Activated CD4-positive, alpha-beta T cell treated with anti-CD3 and anti-CD28 coated beads, Interleukin-2, amount 10 ng/mL, durations not matched to agents 7 days and 5 days (primary cell): ENCODE results near the gene CSTPP1. TPM values are rescaled to one million over a fixed set of nuclear protein-coding genes. Genes with fewer than 3 reads are reported as not detected.

ENCODE experiments used
- CTCF ChIA-PET: fragments of 350-600 bp; sonication (Branson Sonifier 250); formaldehyde crosslinking; loops from one replicate; lab custom pipeline; 2021; ENCODE audit warnings: antibody characterized with exemption; lab: Charles Lee
- POLR2A ChIA-PET: fragments of 350-600 bp; sonication (Branson Sonifier 250); formaldehyde crosslinking; loops from one replicate; lab custom pipeline; 2021; ENCODE audit warnings: antibody characterized with exemption; lab: Charles Lee
- DNase-seq: peaks from one replicate; pipeline ENCODE4 v3.0.0-alpha.2; 2020
- H3K27ac Mint-ChIP-seq: one replicate; pipeline ENCODE4 v1.8.0; 2021; ENCODE audit warnings: mild to moderate bottlenecking, moderate library complexity, mixed read lengths
- H3K27me3 Mint-ChIP-seq: one replicate; pipeline ENCODE4 v1.8.0; 2021; ENCODE audit warnings: mixed read lengths
- H3K36me3 Mint-ChIP-seq: one replicate; pipeline ENCODE4 v1.8.0; 2021; ENCODE audit warnings: low read depth, mixed read lengths
- H3K4me1 Mint-ChIP-seq: one replicate; pipeline ENCODE4 v1.8.0; 2021; ENCODE audit warnings: mixed read lengths
- H3K4me3 Mint-ChIP-seq: one replicate; pipeline ENCODE4 v1.8.0; 2021; ENCODE audit warnings: mild to moderate bottlenecking, moderate library complexity, mixed read lengths
- H3K9me3 Mint-ChIP-seq: one replicate; pipeline ENCODE4 v1.8.0; 2021; ENCODE audit warnings: mixed read lengths
- total RNA-seq, 2 experiments: library from RNA; stranded (reverse); gene quantifications; one replicate each; pipeline ENCODE4 v1.2.3, GENCODE V29; 2021

CSTPP1 gene
- total RNA-seq, 2 experiments from 2014 or later: 18.2 to 18.9 TPM

DNA sequence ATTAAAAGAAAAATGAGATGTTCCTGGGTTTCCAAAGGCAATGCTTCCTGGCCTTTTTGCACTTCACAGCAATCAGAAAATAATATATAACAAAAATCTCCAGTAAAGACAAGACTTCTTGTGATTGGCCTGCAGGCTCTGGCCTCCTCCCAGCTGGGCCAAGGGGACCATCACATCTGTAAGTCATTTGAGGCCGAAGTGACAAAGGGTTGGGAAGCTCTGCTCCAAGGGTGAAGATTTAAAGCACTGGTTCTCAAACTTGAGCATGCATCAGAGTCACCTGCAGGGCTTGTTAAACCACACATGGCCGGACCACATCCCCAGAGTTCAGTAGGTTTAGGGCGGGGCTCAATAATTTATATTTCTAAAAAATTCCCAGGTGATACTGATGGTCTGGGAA lies 208.0 kb downstream of the CSTPP1 start:
- ChIA-PET POLR2A (no interaction called here), CTCF (interaction anchor here (0.7 to 1.5 kb wide), 2 partner anchors 9 to 18 kb away, joined by 3 read pairs; no protein-coding TSS in a partner anchor)
- DNase-seq: no peak
- Mint-ChIP-seq H3K36me3 (no peaks in the 10 kb centered on the region), H3K27ac (no peak overlapping the region), H3K4me3 (no peak overlapping the region), H3K4me1 (peaks cover 1% of the 10 kb centered on the region), H3K9me3 (no peaks in the 10 kb centered on the region), H3K27me3 (no peaks in the 10 kb centered on the region)

DNA sequence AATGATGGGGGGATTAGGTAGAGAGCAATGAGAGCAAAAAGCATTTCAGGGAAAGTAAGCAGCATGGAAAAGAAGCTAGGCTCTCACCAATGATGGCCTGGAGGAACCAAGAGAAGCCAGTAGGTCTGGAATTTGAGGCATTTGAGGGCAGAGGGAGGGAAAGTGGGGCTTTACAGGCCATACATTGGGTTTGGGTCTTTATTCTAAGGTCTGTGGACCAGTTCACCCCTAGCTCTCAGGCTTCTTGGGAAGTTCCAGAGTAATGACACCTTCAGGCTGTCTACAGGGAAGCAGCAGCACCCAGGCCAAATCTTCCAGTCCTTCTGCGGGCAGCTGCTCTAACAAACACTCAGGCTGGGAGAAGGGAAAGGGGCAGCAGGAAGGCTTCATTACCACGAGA lies 210.7 kb downstream of the CSTPP1 start:
- no peaks in the 10 kb centered on the region for H3K36me3 Mint-ChIP-seq

DNA sequence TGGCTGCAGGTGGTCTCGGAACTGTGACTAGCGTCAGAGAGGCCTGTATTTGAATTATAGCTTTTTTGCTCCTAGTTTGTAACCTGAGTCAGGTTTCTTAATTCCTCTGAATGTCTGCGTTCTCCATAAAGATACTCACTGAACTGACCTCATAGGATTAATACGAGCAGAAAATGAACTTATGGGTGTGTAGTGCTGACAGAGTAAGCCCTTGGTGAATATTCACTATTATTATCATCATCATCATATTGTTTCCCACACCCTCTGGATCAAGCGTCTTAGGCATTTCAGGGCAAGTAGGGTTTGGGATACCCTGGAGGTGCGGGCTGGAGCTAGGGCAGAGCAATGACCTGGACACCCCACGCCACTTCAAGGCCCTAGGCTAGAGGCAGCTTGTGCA lies 211.1 kb downstream of the CSTPP1 start:
- H3K27ac Mint-ChIP-seq: no peak overlapping the region
- no peaks in the 10 kb centered on the region for H3K36me3 Mint-ChIP-seq
- ChIA-PET POLR2A (no interaction called here), CTCF (interaction anchor here (1.0 kb wide), 1 partner anchor 70 kb away, joined by 3 read pairs; no protein-coding TSS in a partner anchor)
- no peak for DNase-seq
- H3K27me3 Mint-ChIP-seq: no peaks in the 10 kb centered on the region
- no peak overlapping the region for H3K4me3 Mint-ChIP-seq
- no peaks in the 10 kb centered on the region for H3K4me1 Mint-ChIP-seq
- H3K9me3 Mint-ChIP-seq: no peaks in the 10 kb centered on the region

More for the DNA sequence above, 210.7 kb downstream of the CSTPP1 start:
- H3K4me3 Mint-ChIP-seq: no peak overlapping the region
- H3K9me3 Mint-ChIP-seq: no peaks in the 10 kb centered on the region
- no peaks in the 10 kb centered on the region for H3K4me1 Mint-ChIP-seq
- no peaks in the 10 kb centered on the region for H3K27me3 Mint-ChIP-seq
- ChIA-PET CTCF (interaction anchor here (1.0 to 1.2 kb wide), 2 partner anchors 25 to 70 kb away, joined by 3 read pairs; no protein-coding TSS in a partner anchor), POLR2A (no interaction called here)
- no peak for DNase-seq
- no peak overlapping the region for H3K27ac Mint-ChIP-seq

DNA sequence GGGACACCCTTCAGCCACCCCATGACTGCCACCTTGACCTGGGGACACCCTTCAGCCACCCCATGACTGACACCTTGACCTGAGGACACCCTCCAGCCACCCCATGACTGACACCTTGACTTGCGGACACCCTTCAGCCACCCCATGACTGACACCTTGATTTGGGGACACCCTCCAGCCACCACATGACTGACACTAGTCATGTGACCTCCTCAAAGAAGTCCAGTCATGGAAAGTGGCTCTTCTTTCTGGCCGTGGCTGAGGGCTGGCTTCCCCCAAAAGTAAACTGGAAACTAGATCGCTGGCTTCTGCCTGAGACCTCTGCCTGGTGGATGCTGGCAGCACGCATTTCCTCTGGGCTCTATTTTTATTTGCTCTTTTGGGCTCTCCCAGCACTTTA lies 211.7 kb downstream of the CSTPP1 start:
- ChIA-PET POLR2A (no interaction called here), CTCF (no interaction called here)
- Mint-ChIP-seq H3K27ac (no peak overlapping the region), H3K9me3 (no peaks in the 10 kb centered on the region), H3K4me1 (peaks cover 4% of the 10 kb centered on the region), H3K36me3 (no peaks in the 10 kb centered on the region), H3K27me3 (no peaks in the 10 kb centered on the region), H3K4me3 (no peak overlapping the region)
- no peak for DNase-seq

DNA sequence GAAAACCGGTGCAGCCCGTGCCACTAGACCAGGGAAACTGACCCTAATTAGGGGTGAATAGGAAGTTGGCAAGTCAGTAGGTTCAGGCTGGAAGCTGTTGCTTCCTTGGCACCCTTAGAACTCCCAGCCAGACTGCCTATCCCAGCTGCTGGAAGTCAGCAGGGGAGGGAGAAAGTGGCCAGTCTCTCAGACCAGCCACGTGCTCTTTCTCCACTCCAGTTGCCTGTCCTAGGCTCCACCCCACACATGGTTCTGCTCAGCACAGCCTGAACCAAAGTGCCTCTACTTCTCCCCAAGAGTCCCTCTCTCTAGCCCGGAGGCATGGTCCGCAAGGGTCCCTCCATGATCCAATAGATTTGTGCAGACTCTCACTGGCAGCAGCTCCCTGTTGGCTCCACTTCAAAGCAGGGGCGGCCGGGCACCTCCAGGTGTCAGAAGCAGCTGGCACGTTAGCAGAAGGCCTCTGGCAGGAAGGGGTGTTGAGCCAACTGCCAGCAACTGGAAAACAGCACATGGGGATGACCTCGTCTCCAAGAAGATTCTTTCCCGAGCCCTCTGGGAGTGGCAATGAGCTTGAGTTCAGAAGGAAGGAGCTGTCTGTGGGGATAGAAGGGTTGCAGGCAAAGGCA lies 212.5 kb downstream of the CSTPP1 start:
- Mint-ChIP-seq H3K36me3 (no peaks in the 10 kb centered on the region), H3K4me1 (peaks cover 9% of the 10 kb centered on the region), H3K27me3 (no peaks in the 10 kb centered on the region), H3K9me3 (no peaks in the 10 kb centered on the region), H3K27ac (no peak overlapping the region), H3K4me3 (no peak overlapping the region)
- ChIA-PET CTCF (no interaction called here), POLR2A (no interaction called here)
- DNase-seq: no peak

DNA sequence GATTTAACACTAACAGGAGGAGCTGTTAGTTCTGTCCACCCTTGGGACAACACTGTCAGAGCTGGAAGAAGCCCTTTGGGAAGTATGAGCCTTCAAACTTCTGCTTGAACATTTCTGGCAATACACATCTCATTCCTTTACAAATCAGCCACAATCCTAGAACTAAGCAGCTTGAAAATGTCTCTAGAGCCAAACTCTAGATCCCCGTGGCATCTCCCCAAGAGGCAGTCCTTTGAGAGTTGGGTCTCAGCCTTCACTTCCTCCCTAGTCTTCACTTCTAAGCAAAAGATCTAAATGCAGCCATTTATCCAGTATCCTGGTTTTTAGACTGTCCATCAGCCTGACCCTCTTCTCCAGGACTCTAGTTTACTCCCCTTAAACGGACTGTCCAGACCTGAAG lies 213.2 kb downstream of the CSTPP1 start:
- Mint-ChIP-seq H3K27ac (no peak overlapping the region), H3K36me3 (no peaks in the 10 kb centered on the region), H3K4me3 (no peak overlapping the region), H3K9me3 (no peaks in the 10 kb centered on the region), H3K4me1 (peaks cover 16% of the 10 kb centered on the region), H3K27me3 (no peaks in the 10 kb centered on the region)
- CTCF ChIA-PET: no interaction called here
- DNase-seq: no peak
- POLR2A ChIA-PET: no interaction called here

DNA sequence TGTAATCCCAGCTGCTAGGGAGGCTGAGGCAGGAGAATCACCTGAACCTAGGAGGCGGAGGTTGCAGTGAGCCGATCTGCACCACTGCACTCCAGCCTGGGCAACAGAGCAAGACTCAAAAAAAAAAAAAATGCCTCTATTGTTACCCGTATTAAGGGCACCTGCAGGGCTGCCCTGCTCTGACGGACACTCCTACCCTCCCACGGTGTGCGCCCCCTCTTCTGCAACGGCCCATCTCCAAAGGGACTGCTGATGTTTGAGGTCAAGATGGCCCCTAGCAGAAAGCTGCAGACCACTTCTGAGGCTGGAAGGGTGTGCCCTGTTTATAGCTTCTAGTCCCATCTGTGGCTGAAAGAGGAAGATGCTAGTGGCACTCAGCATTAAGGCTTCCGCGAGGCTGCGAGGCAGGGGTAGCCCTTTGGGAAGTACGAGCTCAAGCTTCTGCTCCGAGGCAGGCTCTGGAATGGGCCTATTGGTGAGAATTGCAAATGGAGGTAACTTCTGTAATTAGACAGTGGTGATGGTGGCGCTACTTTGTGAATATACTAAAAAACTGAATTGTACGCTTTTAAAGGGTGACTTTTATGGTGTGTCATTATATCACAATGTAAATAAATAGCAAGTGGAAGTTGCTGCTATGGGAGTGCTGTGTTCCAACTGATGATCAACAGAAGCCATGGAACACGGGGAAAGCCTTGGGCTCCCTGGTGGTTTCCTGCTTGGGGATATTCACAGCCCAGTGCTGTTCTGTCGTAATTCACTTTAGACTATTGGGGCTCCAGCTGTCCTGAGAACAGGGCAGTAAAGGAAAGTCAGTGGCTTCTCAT lies 215.8 kb downstream of the CSTPP1 start:
- H3K27me3 Mint-ChIP-seq: no peaks in the 10 kb centered on the region
- POLR2A ChIA-PET: no interaction called here
- H3K4me3 Mint-ChIP-seq: no peak overlapping the region
- CTCF ChIA-PET: interaction anchor here (0.7 to 2.5 kb wide), 16 partner anchors 11 to 274 kb away, joined by 3 to 15 read pairs (median 4); partner anchors contain the start of gene ACP2
- no peaks in the 10 kb centered on the region for H3K36me3 Mint-ChIP-seq
- no peaks in the 10 kb centered on the region for H3K9me3 Mint-ChIP-seq
- H3K4me1 Mint-ChIP-seq: peaks cover 25% of the 10 kb centered on the region
- peak overlapping the region; percentile 34 for H3K27ac Mint-ChIP-seq
- DNase-seq: no peak

DNA sequence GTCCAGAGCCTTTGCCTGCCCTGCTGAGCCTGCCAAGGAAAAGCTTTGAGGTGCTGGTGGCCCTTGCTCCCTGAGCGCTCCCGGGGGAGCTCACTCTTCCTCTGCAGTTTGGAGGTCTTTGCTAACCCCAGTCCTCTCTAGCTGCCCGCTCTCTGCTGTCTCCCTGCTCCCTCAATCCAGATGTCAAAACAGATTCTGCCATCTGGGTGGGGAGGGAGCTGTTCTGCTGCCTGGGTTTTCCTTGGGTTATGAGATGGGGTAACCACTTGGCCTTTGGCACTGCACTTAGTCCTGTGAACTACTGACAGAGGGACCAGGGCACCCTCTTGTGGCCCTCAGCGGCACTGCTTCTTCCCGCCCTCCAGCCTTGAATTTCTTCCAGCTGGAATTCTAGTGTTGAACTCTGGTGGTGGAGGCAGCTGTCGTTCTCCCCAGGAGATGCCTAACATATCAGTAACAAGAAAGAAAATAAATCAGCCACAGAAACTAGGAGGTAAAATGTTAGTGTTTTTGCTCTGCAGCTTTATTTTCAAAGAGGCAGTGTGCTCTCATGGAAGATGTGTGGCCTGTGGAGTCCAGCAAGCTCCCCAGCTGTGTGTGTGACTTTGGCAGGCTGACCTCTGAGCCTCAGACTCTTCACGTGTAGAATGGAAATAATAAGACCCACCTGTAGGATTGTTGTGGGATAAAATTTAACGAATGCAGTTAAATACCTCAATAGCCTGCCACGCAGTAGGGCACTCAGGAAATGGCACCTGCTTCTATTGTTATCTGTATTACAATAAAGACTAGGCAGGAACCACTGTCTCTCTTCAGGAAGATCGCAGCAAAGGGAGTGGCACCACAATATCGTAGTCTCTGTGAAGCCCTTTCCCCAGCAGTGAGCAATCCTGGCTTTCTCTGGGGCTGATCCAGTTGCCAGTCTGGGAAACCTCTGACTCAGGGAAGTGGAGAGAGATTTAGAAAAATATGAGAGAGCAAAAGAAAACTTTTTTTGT lies 216.7 kb downstream of the CSTPP1 start:
- Mint-ChIP-seq H3K27ac (peak overlapping the region; percentile 65), H3K4me1 (peaks cover 26% of the 10 kb centered on the region), H3K27me3 (no peaks in the 10 kb centered on the region), H3K36me3 (no peaks in the 10 kb centered on the region), H3K9me3 (no peaks in the 10 kb centered on the region), H3K4me3 (no peak overlapping the region)
- POLR2A ChIA-PET: interaction anchor here (1.0 kb wide), 1 partner anchor 201 kb away, joined by 7 read pairs; no protein-coding TSS in a partner anchor
- DNase-seq: peak; percentile 58
- CTCF ChIA-PET: interaction anchor here (0.7 to 2.5 kb wide), 18 partner anchors 9 to 275 kb away, joined by 3 to 15 read pairs (median 4); partner anchors contain the start of gene ACP2

DNA sequence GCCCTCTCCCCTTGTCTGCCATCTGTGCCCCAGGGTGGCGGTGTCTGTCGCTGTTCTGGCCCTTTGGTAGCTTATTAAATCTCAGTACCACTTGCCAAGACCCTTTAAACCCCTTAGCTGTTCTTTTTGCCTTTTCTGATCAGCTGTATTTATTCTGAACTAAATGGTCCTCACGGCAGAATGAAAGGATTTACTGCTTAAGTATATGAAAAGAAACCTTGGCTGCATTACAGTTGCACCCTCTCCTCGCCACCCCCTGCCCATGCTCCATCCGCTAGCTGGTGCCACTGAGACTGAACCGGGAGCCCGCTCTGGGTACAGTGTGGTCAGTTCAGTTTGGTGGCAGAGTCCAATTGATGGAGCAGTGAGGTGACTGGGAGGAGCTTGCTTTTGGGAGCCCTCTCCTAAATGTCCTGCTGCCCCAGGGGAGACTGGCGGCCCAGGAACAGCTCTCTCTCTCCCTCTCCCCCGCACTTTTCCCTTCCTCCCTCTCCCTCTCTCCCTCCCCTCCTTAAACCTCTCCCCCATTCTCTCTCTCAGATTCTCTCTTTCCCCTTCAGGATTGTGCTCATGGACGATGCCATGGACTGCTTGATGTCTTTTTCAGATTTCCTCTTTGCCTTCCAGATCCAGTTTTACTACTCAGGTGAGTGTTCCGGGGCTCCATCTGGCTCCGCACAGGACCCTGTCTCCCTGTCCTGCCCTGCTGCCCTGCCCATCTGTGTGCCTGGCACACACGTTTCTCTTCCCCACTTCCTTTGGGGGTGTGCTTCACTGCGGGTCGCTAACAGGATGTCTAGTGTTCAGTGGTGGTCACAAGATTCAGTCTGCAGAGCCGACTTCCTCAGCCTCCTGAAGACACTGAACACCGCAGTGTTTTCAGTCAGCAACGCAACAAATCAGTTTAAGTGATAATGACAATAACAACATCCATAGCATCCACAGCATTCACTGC lies 218.3 kb downstream of the CSTPP1 start:
- no peaks in the 10 kb centered on the region for H3K36me3 Mint-ChIP-seq
- no peaks in the 10 kb centered on the region for H3K9me3 Mint-ChIP-seq
- peak overlapping the region; percentile 36 for H3K4me3 Mint-ChIP-seq
- POLR2A ChIA-PET: interaction anchor here (0.6 kb wide), 1 partner anchor 273 kb away, joined by 8 read pairs; no protein-coding TSS in a partner anchor
- no peaks in the 10 kb centered on the region for H3K27me3 Mint-ChIP-seq
- peaks cover 29% of the 10 kb centered on the region for H3K4me1 Mint-ChIP-seq
- CTCF ChIA-PET: interaction anchor here (0.7 to 2.0 kb wide), 4 partner anchors 9 to 268 kb away, joined by 3 to 9 read pairs (median 6); no protein-coding TSS in a partner anchor
- peak overlapping the region; percentile 87 for H3K27ac Mint-ChIP-seq
- peak; percentile 56 for DNase-seq

DNA sequence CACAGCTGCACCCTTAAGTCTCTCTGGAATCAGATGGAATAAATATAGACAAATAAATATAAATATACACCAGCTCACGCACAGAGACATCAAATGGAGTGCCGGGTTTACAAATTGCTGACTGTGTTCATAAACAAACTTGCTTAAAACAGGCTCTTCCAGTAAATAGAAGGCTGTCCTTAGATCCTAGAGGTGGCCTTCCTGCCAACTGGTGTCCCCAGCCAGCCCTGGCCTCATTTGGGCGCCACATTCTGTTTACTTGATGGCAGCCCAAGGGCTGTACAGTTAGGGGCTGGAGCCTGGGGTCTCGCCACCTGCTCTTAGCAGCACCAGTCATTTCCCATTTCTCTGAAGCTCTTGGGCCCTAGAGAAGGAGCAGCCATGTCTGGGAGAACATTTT lies 219.3 kb downstream of the CSTPP1 start:
- POLR2A ChIA-PET: no interaction called here
- CTCF ChIA-PET: interaction anchor here (0.6 to 2.0 kb wide), 4 partner anchors 10 to 251 kb away, joined by 3 to 9 read pairs (median 6); no protein-coding TSS in a partner anchor
- Mint-ChIP-seq H3K36me3 (no peaks in the 10 kb centered on the region), H3K4me1 (peaks cover 29% of the 10 kb centered on the region), H3K27ac (peak overlapping the region; percentile 17), H3K9me3 (no peaks in the 10 kb centered on the region), H3K27me3 (no peaks in the 10 kb centered on the region), H3K4me3 (no peak overlapping the region)
- DNase-seq: no peak

DNA sequence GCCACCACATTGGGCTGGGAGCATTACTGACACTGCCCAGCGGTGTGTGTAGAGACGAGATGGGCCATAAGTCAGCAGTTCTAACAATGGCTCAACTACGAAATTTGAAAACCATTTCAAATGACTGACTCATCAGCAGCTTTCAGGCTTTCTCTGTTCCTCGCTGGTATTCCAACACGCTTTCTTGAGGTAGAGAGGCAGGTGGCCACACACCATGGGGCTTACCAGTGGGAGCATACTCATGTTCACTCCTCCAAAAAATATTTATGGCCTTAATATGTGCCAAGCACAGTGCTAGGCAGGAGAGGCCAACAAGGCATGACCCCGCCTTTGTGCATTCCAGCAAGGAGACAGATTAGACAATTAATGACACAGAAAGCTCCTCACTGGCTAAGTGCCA lies 219.8 kb downstream of the CSTPP1 start:
- H3K36me3 Mint-ChIP-seq: no peaks in the 10 kb centered on the region
- H3K4me1 Mint-ChIP-seq: peaks cover 29% of the 10 kb centered on the region
- no peaks in the 10 kb centered on the region for H3K9me3 Mint-ChIP-seq
- H3K27me3 Mint-ChIP-seq: no peaks in the 10 kb centered on the region
- H3K27ac Mint-ChIP-seq: no peak overlapping the region
- ChIA-PET CTCF (interaction anchor here (0.6 kb wide), 2 partner anchors 79 to 137 kb away, joined by 3 read pairs; no protein-coding TSS in a partner anchor), POLR2A (no interaction called here)
- H3K4me3 Mint-ChIP-seq: no peak overlapping the region
- DNase-seq: no peak
